ENCODE results near the gene NTM.
A peak's percentile ranks its signal among the peaks of the same experiment; 100 is the strongest.

The NTM gene

GRCh38 chr11:131391176-131391575 lies 20.8 kb downstream of the NTM start:
- H3K4me3 ChIP-seq (ENCODE audit: severe bottlenecking): no peak overlapping the region
- DNase-seq (ENCODE audit: low spot score): no peak
- H3K9me3 ChIP-seq (ENCODE audit: severe bottlenecking): no peaks in the 10 kb centered on the region
- no peak overlapping the region for H3K27ac ChIP-seq (ENCODE audit: poor library complexity, severe bottlenecking)
- TF ChIP-seq CTCF (IDR thresholded peaks at IDR 0.05; ENCODE audit: poor library complexity, severe bottlenecking): no peak
- ATAC-seq (ENCODE audit: low read depth): no peak
- no peaks in the 10 kb centered on the region for H3K36me3 ChIP-seq (ENCODE audit: low read depth)
- peaks cover 6% of the 10 kb centered on the region for H3K27me3 ChIP-seq (ENCODE audit: insufficient read depth, poor library complexity, severe bottlenecking)
- H3K4me1 ChIP-seq (ENCODE audit: insufficient read depth, poor library complexity, severe bottlenecking): no peaks in the 10 kb centered on the region

- ATAC-seq (ENCODE audit: low read depth) (peak; percentile 46; the same call in 1 of the 3 replicates), DNase-seq (ENCODE audit: low spot score) (no peak)
- no peak for TF ChIP-seq CTCF (IDR thresholded peaks at IDR 0.05; ENCODE audit: poor library complexity, severe bottlenecking)
- H3K4me1 ChIP-seq (ENCODE audit: insufficient read depth, poor library complexity, severe bottlenecking): no peaks in the 10 kb centered on the region
- H3K9me3 ChIP-seq (ENCODE audit: severe bottlenecking): no peaks in the 10 kb centered on the region
- no peak overlapping the region for H3K27ac ChIP-seq (ENCODE audit: poor library complexity, severe bottlenecking)
- H3K36me3 ChIP-seq (ENCODE audit: low read depth): no peaks in the 10 kb centered on the region
- H3K4me3 ChIP-seq (ENCODE audit: severe bottlenecking): no peak overlapping the region
- H3K27me3 ChIP-seq (ENCODE audit: insufficient read depth, poor library complexity, severe bottlenecking): peaks cover 8% of the 10 kb centered on the region
Measured at GRCh38 chr11:131392528-131393255, 22.3 kb downstream of the NTM start.

- Histone ChIP-seq H3K27me3 (ENCODE audit: insufficient read depth, poor library complexity, severe bottlenecking) (peaks cover 14% of the 10 kb centered on the region), H3K4me3 (ENCODE audit: severe bottlenecking) (no peak overlapping the region), H3K36me3 (ENCODE audit: low read depth) (no peaks in the 10 kb centered on the region), H3K9me3 (ENCODE audit: severe bottlenecking) (no peaks in the 10 kb centered on the region), H3K4me1 (ENCODE audit: insufficient read depth, poor library complexity, severe bottlenecking) (no peaks in the 10 kb centered on the region), H3K27ac (ENCODE audit: poor library complexity, severe bottlenecking) (no peak overlapping the region)
- no peak for DNase-seq (ENCODE audit: low spot score)
- no peak for TF ChIP-seq CTCF (IDR thresholded peaks at IDR 0.05; ENCODE audit: poor library complexity, severe bottlenecking)
- no peak for ATAC-seq (ENCODE audit: low read depth)
Measured at GRCh38 chr11:131393691-131394090, 23.3 kb downstream of the NTM start.

- Histone ChIP-seq H3K36me3 (ENCODE audit: low read depth) (no peaks in the 10 kb centered on the region), H3K27me3 (ENCODE audit: insufficient read depth, poor library complexity, severe bottlenecking) (peaks cover 14% of the 10 kb centered on the region)
- DNase-seq (ENCODE audit: low spot score): no peak
Measured at GRCh38 chr11:131397675-131398074, 27.3 kb downstream of the NTM start.

More at GRCh38 chr11:131397675-131398074, 27.3 kb downstream of the NTM start:
- Histone ChIP-seq H3K4me3 (ENCODE audit: severe bottlenecking) (no peak overlapping the region), H3K9me3 (ENCODE audit: severe bottlenecking) (no peaks in the 10 kb centered on the region), H3K4me1 (ENCODE audit: insufficient read depth, poor library complexity, severe bottlenecking) (no peaks in the 10 kb centered on the region), H3K27ac (ENCODE audit: poor library complexity, severe bottlenecking) (no peak overlapping the region)
- no peak for TF ChIP-seq CTCF (IDR thresholded peaks at IDR 0.05; ENCODE audit: poor library complexity, severe bottlenecking)
- ATAC-seq (ENCODE audit: low read depth): no peak
